Adrenal gland (tissue), 5 donors: ENCODE measurements around the gene EPHA6.

Source experiments
- CTCF ChIP-seq, 6 experiments: fragments of 450-650 bp in 4 of 6; fragments of 200-600 bp in 2 of 6; sonication (generic) in 1 of 6; IDR thresholded peaks; 1 replicate in 5 of 6; 2 replicates in 1 of 6; pipeline versions ENCODE4 v1.5.1 to v1.8.0; 2016 to 2021; ENCODE audit warnings: antibody characterized with exemption in 6 of 6, mild to moderate bottlenecking in 2 of 6, moderate library complexity in 1 of 6
- POLR2A ChIP-seq, 2 donors: fragments of 450-650 bp; IDR thresholded peaks; one replicate each; pipeline ENCODE4 v1.6.1; 2017; ENCODE audit warnings: antibody characterized with exemption in 2 of 2, mild to moderate bottlenecking in 2 of 2, moderate library complexity in 1 of 2
- donor health status: DM: no; HTN: no; CAD: no.

GRCh38 chr3:97257942-97258697 is 443.7 kb downstream of the EPHA6 start:
- TF ChIP-seq POLR2A (IDR thresholded peaks at IDR 0.05) (no peak), CTCF (IDR thresholded peaks at IDR 0.05) (no peak)
